Measurements from ENCODE around the gene RPL3. TPM values are rescaled to one million over a fixed set of nuclear protein-coding genes. Genes with fewer than 3 reads are reported as not detected.
A peak's percentile ranks its signal among the peaks of the same experiment; 100 is the strongest.

RPL3 gene
- total RNA-seq, 1 donor from 2014 or later = 8,485 TPM

DNA sequence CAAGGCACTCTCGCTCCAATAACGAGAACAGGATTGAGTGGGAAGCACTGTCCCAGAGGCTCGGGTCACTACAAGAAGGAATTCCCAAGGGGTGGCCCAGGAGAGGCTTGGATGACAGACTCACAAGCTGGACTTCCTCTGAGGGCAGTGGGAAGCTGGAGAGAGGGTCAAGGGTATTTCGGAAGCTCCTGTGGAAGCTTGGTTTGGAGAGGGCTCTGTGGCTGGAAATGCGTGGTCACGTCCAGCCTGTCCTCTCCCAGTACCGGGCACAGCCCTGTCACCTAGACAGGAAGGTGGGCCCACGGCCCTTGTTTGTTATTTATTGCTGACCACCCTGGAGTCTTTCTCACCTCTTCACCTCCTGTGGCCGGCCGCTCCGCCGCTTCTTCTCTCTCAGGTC is 35.7 kb upstream of the RPL3 start:
- no peak overlapping the region for H3K4me3 ChIP-seq (ENCODE audit: low read depth, low read length)
- TF ChIP-seq, protein P1, sequence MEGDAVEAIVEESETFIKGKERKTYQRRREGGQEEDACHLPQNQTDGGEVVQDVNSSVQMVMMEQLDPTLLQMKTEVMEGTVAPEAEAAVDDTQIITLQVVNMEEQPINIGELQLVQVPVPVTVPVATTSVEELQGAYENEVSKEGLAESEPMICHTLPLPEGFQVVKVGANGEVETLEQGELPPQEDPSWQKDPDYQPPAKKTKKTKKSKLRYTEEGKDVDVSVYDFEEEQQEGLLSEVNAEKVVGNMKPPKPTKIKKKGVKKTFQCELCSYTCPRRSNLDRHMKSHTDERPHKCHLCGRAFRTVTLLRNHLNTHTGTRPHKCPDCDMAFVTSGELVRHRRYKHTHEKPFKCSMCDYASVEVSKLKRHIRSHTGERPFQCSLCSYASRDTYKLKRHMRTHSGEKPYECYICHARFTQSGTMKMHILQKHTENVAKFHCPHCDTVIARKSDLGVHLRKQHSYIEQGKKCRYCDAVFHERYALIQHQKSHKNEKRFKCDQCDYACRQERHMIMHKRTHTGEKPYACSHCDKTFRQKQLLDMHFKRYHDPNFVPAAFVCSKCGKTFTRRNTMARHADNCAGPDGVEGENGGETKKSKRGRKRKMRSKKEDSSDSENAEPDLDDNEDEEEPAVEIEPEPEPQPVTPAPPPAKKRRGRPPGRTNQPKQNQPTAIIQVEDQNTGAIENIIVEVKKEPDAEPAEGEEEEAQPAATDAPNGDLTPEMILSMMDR (IDR thresholded peaks at IDR 0.05; ENCODE audit: insufficient read depth, low read length, severe bottlenecking) = no peak
- H3K36me3 ChIP-seq (ENCODE audit: control insufficient read depth, insufficient read depth, low read length) = no peaks in the 10 kb centered on the region
- peak; percentile 72 for FAIRE-seq
- peaks cover 2% of the 10 kb centered on the region for H3K27me3 ChIP-seq (ENCODE audit: control insufficient read depth, insufficient read depth, low read length)
- no peak for DNase-seq (ENCODE audit: low read depth)

DNA sequence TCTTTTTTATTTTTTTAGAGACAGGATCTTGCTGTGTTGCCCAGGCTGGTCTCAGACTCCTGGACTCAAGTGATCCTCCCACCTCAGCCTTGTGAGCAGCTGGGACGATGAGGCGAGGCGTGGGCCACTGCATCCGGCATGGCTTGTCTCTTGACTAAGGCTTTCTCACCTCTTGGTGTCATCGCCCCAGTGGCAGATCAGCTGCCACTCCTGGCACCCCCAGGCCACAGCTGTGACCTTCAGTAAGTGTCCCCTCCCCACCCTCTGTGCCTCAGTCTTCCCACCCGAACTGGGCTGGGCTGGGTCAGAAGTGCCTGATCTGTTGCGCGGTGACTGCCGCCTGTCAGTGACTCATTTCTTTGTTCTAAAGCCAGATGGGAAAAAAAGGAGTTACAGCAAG is 33.9 kb upstream of the RPL3 start:
- DNase-seq (ENCODE audit: low read depth) (peak; percentile 26), FAIRE-seq (no peak)
- Histone ChIP-seq H3K27me3 (ENCODE audit: control insufficient read depth, insufficient read depth, low read length) (peaks cover 2% of the 10 kb centered on the region), H3K36me3 (ENCODE audit: control insufficient read depth, insufficient read depth, low read length) (no peaks in the 10 kb centered on the region), H3K4me3 (ENCODE audit: low read depth, low read length) (no peak overlapping the region)
- TF ChIP-seq, protein P1 (IDR thresholded peaks at IDR 0.05; ENCODE audit: insufficient read depth, low read length, severe bottlenecking) = no peak

DNA sequence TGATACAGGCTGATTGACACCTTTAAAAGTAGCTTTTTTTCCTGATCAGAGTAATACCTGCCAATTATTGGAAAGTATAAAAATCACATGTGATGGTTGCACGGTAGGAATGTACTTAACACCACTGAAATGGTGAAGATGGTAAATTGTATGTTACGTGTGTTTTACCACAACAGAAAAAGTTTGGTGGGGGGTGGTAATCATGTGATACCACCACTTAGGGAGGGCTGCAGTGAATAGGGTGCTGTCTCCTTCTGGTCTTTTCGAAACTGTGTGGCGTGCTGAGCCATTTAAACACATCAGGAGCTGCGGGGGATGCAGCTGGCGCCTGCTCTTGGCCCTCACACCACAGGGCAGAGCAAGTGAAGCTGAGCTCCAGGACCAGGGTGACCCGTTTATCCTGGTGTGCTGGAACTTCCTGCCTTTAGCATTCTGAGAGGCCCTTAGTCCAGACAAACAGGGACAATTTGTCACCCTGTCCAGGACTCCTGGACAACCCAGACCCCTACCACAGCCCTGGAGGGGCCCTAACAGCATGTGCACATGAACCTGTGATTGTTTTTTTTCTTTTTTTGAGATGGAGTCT is 33.0 kb upstream of the RPL3 start:
- peaks cover 2% of the 10 kb centered on the region for H3K27me3 ChIP-seq (ENCODE audit: control insufficient read depth, insufficient read depth, low read length)
- no peaks in the 10 kb centered on the region for H3K36me3 ChIP-seq (ENCODE audit: control insufficient read depth, insufficient read depth, low read length)
- TF ChIP-seq, protein P1 (IDR thresholded peaks at IDR 0.05; ENCODE audit: insufficient read depth, low read length, severe bottlenecking) = no peak
- DNase-seq (ENCODE audit: low read depth) (no peak), FAIRE-seq (no peak)
- no peak overlapping the region for H3K4me3 ChIP-seq (ENCODE audit: low read depth, low read length)

DNA sequence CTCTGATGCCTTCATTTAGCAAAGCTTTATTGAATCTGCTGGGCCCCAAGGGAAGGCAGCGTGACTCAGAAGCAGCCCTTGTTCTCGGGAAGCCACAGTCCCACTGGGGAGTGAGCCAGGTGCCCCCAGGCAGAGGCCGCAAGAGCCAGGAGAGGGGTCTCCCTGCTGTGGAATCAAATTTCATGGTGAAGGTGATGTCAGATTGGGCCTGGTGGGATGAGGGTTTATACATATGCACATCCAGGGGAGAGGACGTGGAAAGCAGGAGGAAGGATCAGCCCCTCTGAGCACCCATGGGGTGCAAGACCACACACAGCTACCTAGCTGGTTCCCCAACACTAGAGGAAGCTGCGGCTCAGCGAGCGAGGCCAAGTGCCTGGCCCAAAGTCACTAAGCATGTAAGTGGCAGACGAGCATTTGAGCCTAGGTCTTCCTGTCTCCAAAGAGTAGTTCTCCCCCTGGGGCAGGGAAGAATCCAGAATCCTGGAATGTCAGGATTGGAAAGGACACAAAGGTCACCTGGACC is 32.3 kb upstream of the RPL3 start:
- no peak for DNase-seq (ENCODE audit: low read depth)
- H3K36me3 ChIP-seq (ENCODE audit: control insufficient read depth, insufficient read depth, low read length) = no peaks in the 10 kb centered on the region
- no peak overlapping the region for H3K4me3 ChIP-seq (ENCODE audit: low read depth, low read length)
- TF ChIP-seq, protein P1 (IDR thresholded peaks at IDR 0.05; ENCODE audit: insufficient read depth, low read length, severe bottlenecking) = no peak
- FAIRE-seq = no peak
- H3K27me3 ChIP-seq (ENCODE audit: control insufficient read depth, insufficient read depth, low read length) = peaks cover 2% of the 10 kb centered on the region

DNA sequence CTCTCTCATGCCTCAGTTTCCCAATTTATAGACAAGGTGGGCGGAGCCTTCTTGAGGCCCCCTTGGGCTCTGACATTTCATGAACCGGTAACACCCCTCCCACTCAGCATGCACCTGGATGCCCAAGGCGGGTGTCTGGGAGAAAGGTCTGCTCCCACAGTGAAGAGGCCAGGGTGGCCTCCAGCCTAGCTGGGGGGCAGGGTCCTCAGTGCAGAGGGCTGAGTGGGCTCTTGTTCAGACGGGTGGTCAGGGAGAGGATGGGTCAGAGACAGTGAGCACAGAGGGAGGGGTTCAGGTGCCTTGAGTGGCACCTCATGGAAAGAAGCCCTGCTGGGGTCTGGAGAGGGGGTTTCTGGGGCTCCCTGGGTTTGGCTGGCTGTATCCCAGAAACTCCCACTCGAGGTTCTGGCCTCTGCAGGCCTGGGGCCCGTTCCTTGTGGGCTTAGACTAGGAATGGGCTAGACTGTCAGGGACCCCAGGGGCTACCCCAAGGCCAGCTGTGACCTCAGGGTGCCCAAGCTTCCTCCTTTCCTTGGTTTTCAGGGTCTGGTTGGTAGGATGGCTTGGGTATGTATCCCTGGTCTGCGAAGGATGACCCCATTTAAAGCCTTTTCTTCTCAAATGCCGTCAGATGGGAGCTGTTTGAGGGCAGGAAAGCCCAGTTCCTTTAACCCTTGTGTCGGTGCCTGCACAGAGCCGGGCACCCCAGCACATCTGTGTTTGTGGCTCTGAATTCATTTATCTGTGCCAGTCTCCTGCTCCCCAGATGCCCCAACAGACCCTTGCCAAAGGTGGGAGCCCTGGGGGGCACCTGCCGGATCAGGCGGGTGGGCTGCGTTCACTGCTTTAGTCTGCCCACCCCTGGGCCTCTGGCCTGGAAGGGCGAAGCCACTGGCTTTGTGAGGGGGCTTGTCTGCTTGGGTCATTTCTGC is 31.6 kb upstream of the RPL3 start:
- DNase-seq (ENCODE audit: low read depth) = no peak
- TF ChIP-seq, protein P1 (IDR thresholded peaks at IDR 0.05; ENCODE audit: insufficient read depth, low read length, severe bottlenecking) = no peak
- Histone ChIP-seq H3K36me3 (ENCODE audit: control insufficient read depth, insufficient read depth, low read length) (no peaks in the 10 kb centered on the region), H3K4me3 (ENCODE audit: low read depth, low read length) (no peak overlapping the region), H3K27me3 (ENCODE audit: control insufficient read depth, insufficient read depth, low read length) (peaks cover 2% of the 10 kb centered on the region)
- FAIRE-seq = no peak

Data from bronchial epithelial cell (primary cell).